Testis (tissue), 3 donors: ENCODE data around the gene CMTM8. TPM values are rescaled to one million over a fixed set of nuclear protein-coding genes. Genes with fewer than 3 reads are reported as not detected.

Experiments
- DNase-seq: peaks from one replicate; pipeline ENCODE4 v3.0.0-alpha.2; 2019
- H3K27ac ChIP-seq, 2 donors: fragments of 200-600 bp; sonication (generic); one replicate each; pipeline ENCODE4 v1.5.1; 2019
- H3K27me3 ChIP-seq: fragments of 200-600 bp; sonication (generic); one replicate; pipeline ENCODE4 v1.5.1; 2019
- H3K36me3 ChIP-seq: fragments of 200-600 bp; sonication (generic); one replicate; pipeline ENCODE4 v1.5.1; 2017; ENCODE audit warnings: low read depth; ENCODE audit errors: missing control alignments
- H3K4me1 ChIP-seq: fragments of 200-600 bp; sonication (generic); one replicate; pipeline ENCODE4 v1.5.1; 2019
- H3K4me3 ChIP-seq, 2 donors: fragments of 200-600 bp; sonication (generic); one replicate each; pipeline ENCODE4 v1.5.1; 2017 to 2019
- H3K9me3 ChIP-seq: fragments of 200-600 bp; sonication (generic); one replicate; pipeline ENCODE4 v1.5.1; 2017
- POLR2A ChIP-seq: fragments of 450-650 bp; IDR thresholded peaks from one replicate; pipeline ENCODE4 v1.6.1; 2017; ENCODE audit warnings: antibody characterized with exemption, mild to moderate bottlenecking, moderate library complexity
- WGBS, 2 donors: methylation state at CpG; one replicate each; pipeline ENCODE4 v1.1.5; 2018; 5-methylcytosine and 5-hydroxymethylcytosine counted together
- intact Hi-C: fragments of 100-400 bp; cut with DNase I; formaldehyde crosslinking; loops from one replicate; pipeline ENCODE4 v1.15.1; 2023; ENCODE audit warnings: low total_unique reads
- polyA plus RNA-seq: library from polyadenylated mRNA; stranded (reverse); fragments of 350-450 nt; fragmentation: Illumina TruSeq; extraction: RNeasy Lipid Tissue Mini Kit (QIAGEN cat#74804); gene quantifications from one replicate; pipeline ENCODE4 v1.2.3, GENCODE V29; 2014; ENCODE audit warnings: low read depth, low replicate concordance; ENCODE audit not compliant: insufficient read depth
- total RNA-seq, 2 donors: library from RNA; depleted of rRNA; stranded (reverse); fragments of >200 nt; gene quantifications; one replicate each; pipeline ENCODE4 v1.2.3, GENCODE V29; 2016
- TF ChIP-seq, protein P1 (sequence below), 3 experiments: fragments of 450-650 bp in 2 of 3; fragments of 200-600 bp in 1 of 3; sonication (generic) in 1 of 3; IDR thresholded peaks; one replicate each; pipeline ENCODE4 v1.5.1; 2016 to 2019; ENCODE audit warnings: antibody characterized with exemption in 3 of 3, mild to moderate bottlenecking in 2 of 3, moderate library complexity in 1 of 3

Gene CMTM8
- total and polyA plus RNA-seq, 3 donors from 2014 or later: 1.8 to 6.8 (median 2.5) TPM

DNA sequence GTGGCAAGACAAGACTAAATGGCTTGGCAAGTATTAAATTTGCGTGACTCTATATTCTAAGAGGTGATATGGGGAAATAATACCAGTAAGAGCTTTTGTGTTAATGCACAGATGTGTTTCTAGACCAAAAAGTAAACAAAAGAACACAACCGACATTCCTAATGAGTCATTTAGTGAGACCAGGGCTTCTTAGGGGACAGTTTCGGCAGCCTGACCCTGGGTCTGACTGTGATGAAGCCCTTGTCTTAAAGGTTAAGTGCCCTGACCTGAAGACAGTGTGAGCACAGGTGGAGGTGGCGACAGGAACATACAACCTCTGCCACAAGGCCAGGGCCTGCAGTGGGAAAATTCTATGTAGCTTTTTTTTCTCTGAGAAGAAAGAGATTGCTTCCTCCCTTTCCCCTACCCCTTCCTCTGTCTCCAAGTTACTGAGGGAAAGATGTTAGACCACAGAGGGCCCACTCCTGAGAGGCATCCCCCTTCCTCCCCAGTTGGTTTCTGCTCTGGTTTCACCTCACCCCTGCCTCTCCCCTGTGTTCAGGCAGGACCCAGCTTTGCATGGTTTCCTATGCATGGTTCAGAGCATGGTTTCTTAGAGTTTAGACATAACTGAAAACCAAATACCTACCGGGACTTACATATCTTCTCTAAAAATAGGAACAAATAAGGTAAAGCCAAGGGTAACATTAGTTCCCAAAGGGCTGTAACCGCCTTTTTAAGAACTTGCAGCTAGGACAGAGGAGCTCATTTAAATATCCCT lies 128.3 kb downstream of the CMTM8 start:
- no peaks in the 10 kb centered on the region for H3K27me3 ChIP-seq
- no peak overlapping the region for H3K4me3 ChIP-seq
- no peak for TF ChIP-seq POLR2A
- TF ChIP-seq, protein P1, sequence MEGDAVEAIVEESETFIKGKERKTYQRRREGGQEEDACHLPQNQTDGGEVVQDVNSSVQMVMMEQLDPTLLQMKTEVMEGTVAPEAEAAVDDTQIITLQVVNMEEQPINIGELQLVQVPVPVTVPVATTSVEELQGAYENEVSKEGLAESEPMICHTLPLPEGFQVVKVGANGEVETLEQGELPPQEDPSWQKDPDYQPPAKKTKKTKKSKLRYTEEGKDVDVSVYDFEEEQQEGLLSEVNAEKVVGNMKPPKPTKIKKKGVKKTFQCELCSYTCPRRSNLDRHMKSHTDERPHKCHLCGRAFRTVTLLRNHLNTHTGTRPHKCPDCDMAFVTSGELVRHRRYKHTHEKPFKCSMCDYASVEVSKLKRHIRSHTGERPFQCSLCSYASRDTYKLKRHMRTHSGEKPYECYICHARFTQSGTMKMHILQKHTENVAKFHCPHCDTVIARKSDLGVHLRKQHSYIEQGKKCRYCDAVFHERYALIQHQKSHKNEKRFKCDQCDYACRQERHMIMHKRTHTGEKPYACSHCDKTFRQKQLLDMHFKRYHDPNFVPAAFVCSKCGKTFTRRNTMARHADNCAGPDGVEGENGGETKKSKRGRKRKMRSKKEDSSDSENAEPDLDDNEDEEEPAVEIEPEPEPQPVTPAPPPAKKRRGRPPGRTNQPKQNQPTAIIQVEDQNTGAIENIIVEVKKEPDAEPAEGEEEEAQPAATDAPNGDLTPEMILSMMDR (IDR thresholded peaks at IDR 0.05): no peak
- no peaks in the 10 kb centered on the region for H3K9me3 ChIP-seq
- no peaks in the 10 kb centered on the region for H3K36me3 ChIP-seq
- H3K27ac ChIP-seq: no peak overlapping the region
- 84 to 86% methylated on average over 6 of the region's 6 CpGs for WGBS, 2 donors
- DNase-seq: no peak
- intact Hi-C loops: no loop called here
- no peaks in the 10 kb centered on the region for H3K4me1 ChIP-seq

DNA sequence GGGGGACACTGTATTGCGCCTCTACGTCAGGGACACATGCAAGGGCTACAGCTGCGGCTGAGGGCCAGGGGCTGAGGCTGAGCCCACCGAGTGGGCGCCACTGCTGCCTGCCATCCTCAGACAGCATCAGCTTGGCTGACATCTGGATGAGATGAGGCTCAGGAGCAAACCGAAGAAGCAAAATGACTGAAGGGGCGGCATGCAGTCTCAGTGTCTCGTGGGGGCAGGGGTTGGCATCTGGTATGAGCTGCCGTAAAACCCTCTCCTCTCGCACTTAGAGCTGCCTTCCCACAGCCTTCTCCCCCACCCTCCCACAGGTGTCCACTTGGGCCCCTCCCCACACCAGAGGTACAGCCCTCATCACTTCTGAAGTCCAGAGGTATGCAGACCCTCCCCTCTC lies 129.0 kb downstream of the CMTM8 start:
- Histone ChIP-seq H3K9me3 (no peaks in the 10 kb centered on the region), H3K27ac (no peak overlapping the region), H3K27me3 (no peaks in the 10 kb centered on the region), H3K4me1 (no peaks in the 10 kb centered on the region), H3K36me3 (no peaks in the 10 kb centered on the region), H3K4me3 (no peak overlapping the region)
- 79 to 95% methylated on average over 5 to 10 of the region's 10 CpGs for WGBS, 2 donors
- no peak for TF ChIP-seq POLR2A
- TF ChIP-seq, protein P1 (IDR thresholded peaks at IDR 0.05): no peak
- no peak for DNase-seq
- intact Hi-C loops: no loop called here

DNA sequence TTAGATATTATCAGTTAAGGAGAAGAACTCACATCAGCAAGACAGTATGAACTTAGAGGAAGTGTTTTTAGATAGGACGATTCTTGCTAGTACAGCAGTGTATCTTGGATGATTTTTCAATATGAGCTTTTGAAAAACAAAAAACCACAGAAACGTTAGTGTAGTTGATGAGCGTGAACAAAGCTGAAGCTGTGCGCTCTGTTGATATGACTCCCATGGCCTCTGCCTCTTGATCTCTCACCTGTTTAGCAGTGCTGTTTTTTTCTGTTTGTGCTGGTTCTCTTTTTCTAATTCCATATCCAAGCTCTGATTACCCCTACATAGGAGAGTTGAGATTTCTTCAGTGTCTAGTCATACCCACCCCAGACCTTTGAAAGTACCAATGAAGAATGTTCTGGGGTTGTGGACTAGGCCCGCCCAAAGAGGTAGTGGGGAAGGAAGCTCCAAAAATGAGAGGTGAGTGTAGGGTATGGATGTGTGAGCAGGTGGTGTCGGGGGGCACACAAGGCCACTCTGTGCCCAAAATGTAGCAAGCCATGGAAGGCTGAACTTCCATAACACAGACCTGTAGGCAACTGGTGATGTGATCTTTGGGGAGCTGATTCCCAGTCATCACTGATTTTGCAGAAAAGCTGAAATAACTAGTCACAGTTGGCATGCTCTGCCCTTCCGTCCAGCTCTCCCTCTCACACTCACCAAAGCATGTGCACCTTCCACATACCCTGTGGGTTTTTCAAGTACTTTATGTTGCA lies 133.2 kb downstream of the CMTM8 start:
- no peak for DNase-seq
- intact Hi-C loops: loop anchor here (10.0 kb wide), 1 partner anchor 93 kb away; no protein-coding TSS in a partner anchor
- no peak for TF ChIP-seq POLR2A
- TF ChIP-seq, protein P1 (IDR thresholded peaks at IDR 0.05): no peak
- Histone ChIP-seq H3K9me3 (no peaks in the 10 kb centered on the region), H3K27ac (no peak overlapping the region), H3K4me3 (no peak overlapping the region), H3K36me3 (no peaks in the 10 kb centered on the region), H3K4me1 (no peaks in the 10 kb centered on the region), H3K27me3 (no peaks in the 10 kb centered on the region)
- WGBS, 2 donors: 81 to 93% methylated on average over 7 of the region's 7 CpGs

DNA sequence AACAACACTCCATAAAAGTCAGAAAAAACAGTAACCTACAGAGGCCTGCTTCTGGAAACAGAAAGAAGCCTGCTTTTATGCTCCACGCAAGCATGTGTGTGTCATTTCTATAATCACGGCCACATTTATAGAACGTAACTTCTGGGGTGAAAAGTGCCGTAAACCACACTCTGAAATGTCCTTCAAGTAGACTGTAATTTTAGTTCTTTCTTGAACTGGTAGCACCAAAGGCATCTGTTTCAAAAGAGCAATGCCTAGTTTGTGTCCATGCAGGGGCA lies 133.7 kb downstream of the CMTM8 start:
- TF ChIP-seq, protein P1 (IDR thresholded peaks at IDR 0.05): no peak
- TF ChIP-seq POLR2A: no peak
- Histone ChIP-seq H3K36me3 (no peaks in the 10 kb centered on the region), H3K27ac (no peak overlapping the region), H3K4me1 (no peaks in the 10 kb centered on the region), H3K4me3 (no peak overlapping the region), H3K27me3 (no peaks in the 10 kb centered on the region), H3K9me3 (no peaks in the 10 kb centered on the region)
- no peak for DNase-seq
- intact Hi-C loops: loop anchor here (10.0 kb wide), 1 partner anchor 93 kb away; no protein-coding TSS in a partner anchor
- 91 to 93% methylated on average over 4 of the region's 4 CpGs for WGBS, 2 donors
